22Rv1 (cell line): Measurements from ENCODE around the gene CNTNAP2.

Experiments
- H3K27ac ChIP-seq: fragments of 450-650 bp; 2 replicates; pipeline ENCODE4 v1.5.1; 2017
- CTCF ChIP-seq: fragments of 450-650 bp; IDR thresholded peaks from 2 replicates; pipeline ENCODE4 v1.5.1; 2017; ENCODE audit warnings: mild to moderate bottlenecking
- ZFX ChIP-seq: fragments of 450-650 bp; IDR thresholded peaks from 2 replicates; pipeline ENCODE4 v1.6.1; 2017; ENCODE audit warnings: antibody characterized with exemption, borderline replicate concordance

The CNTNAP2 gene

GRCh38 chr7:146956853-146957252, 840.3 kb downstream of the CNTNAP2 start:
- H3K27ac ChIP-seq: no peak overlapping the region
- TF ChIP-seq ZFX (no peak), CTCF (no peak)

- TF ChIP-seq CTCF: 0 out of 2 replicates have a peak, but pooled peaks have one; percentile 6
- TF ChIP-seq ZFX: no peak
- H3K27ac ChIP-seq: no peak overlapping the region
Measured at GRCh38 chr7:146960773-146961391, 844.3 kb downstream of the CNTNAP2 start.

- TF ChIP-seq CTCF (no peak), ZFX (no peak)
- no peak overlapping the region for H3K27ac ChIP-seq
Measured at GRCh38 chr7:146961617-146962016, 845.0 kb downstream of the CNTNAP2 start.

- TF ChIP-seq ZFX: no peak
- TF ChIP-seq CTCF: no peak
- no peak overlapping the region for H3K27ac ChIP-seq
Measured at GRCh38 chr7:146966274-146966673, 849.7 kb downstream of the CNTNAP2 start.

- TF ChIP-seq CTCF: no peak
- TF ChIP-seq ZFX: no peak
- H3K27ac ChIP-seq: no peak overlapping the region
Measured at GRCh38 chr7:146982482-146982881, 865.9 kb downstream of the CNTNAP2 start.

GRCh38 chr7:146991596-146991995, 875.0 kb downstream of the CNTNAP2 start:
- TF ChIP-seq ZFX (no peak), CTCF (no peak)
- H3K27ac ChIP-seq: no peak overlapping the region

- H3K27ac ChIP-seq: no peak overlapping the region
- TF ChIP-seq CTCF (no peak), ZFX (no peak)
Measured at GRCh38 chr7:146993764-146994163, 877.2 kb downstream of the CNTNAP2 start.
